C4-2B (cell line): ENCODE results near the gene TDP1.

Source experiments
- ZFX ChIP-seq: fragments of 450-650 bp; IDR thresholded peaks from 2 replicates; pipeline ENCODE4 v1.6.1; 2017
- TF ChIP-seq, protein P1 (sequence below): fragments of 450-650 bp; conservative IDR thresholded peaks from 2 replicates; pipeline ENCODE4 v1.5.1; 2017; ENCODE audit warnings: mild to moderate bottlenecking

DNA sequence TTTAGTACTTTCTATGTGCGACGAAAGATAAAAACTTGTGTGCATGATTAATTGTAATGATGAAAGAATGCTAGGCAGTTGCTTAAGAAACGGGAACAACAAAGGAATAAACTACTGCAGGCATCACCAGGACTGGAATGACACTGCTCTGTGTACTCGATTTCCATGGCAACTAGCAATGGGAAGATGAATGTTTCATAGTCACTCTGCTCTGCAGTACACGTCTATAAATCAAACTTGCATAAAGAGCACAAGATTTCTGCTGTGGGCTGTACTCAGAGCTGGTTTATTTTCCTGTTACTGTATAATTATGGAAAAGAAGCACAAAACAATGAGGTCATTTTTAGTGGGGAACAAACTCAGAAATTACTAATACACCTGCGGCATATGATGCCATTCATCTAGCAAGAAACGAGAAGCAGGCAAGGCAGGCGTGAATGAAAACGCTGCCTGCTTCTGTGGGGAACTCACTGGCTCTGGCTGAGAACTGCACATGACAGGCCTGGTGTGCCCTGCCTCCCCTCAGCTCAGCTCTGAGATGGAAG lies 43.0 kb upstream of the TDP1 start:
- TF ChIP-seq, protein P1, sequence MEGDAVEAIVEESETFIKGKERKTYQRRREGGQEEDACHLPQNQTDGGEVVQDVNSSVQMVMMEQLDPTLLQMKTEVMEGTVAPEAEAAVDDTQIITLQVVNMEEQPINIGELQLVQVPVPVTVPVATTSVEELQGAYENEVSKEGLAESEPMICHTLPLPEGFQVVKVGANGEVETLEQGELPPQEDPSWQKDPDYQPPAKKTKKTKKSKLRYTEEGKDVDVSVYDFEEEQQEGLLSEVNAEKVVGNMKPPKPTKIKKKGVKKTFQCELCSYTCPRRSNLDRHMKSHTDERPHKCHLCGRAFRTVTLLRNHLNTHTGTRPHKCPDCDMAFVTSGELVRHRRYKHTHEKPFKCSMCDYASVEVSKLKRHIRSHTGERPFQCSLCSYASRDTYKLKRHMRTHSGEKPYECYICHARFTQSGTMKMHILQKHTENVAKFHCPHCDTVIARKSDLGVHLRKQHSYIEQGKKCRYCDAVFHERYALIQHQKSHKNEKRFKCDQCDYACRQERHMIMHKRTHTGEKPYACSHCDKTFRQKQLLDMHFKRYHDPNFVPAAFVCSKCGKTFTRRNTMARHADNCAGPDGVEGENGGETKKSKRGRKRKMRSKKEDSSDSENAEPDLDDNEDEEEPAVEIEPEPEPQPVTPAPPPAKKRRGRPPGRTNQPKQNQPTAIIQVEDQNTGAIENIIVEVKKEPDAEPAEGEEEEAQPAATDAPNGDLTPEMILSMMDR, result no peak
- TF ChIP-seq ZFX, result no peak
